Common myeloid progenitor, CD34-positive (primary cell): ENCODE measurements around the gene THAP10.

ENCODE experiments used
- CTCF ChIA-PET: fragments of 350-600 bp; sonication (Branson Sonifier 250); formaldehyde crosslinking; loops from one replicate; lab custom pipeline; 2021; ENCODE audit warnings: antibody characterized with exemption; lab: Charles Lee
- POLR2A ChIA-PET: fragments of 350-600 bp; sonication (Branson Sonifier 250); formaldehyde crosslinking; loops from one replicate; lab custom pipeline; 2021; ENCODE audit warnings: antibody characterized with exemption; lab: Charles Lee
- DNase-seq, 3 donors: peaks; one replicate each; pipeline versions ENCODE4 v3.0.0 to v3.0.0-alpha.2; 2013
- H3K27ac ChIP-seq, 2 experiments: 1 replicate in 1 of 2; 2 replicates in 1 of 2; pipeline ENCODE4 v1.7.0; 2013; ENCODE audit warnings: inconsistent platforms in 2 of 2, low read length in 2 of 2, mild to moderate bottlenecking in 2 of 2, low read depth in 1 of 2, moderate library complexity in 1 of 2; ENCODE audit not compliant: severe bottlenecking in 2 of 2, insufficient read depth in 1 of 2, poor library complexity in 1 of 2
- H3K27me3 ChIP-seq, 5 experiments: replicated peaks in 2 of 5; 1 replicate in 3 of 5; 2 replicates in 2 of 5; pipeline versions ENCODE4 v1.6.1 to v1.7.0; 2013; ENCODE audit warnings: low read length in 4 of 5, mild to moderate bottlenecking in 2 of 5, moderate library complexity in 2 of 5, inconsistent platforms in 1 of 5; ENCODE audit not compliant: insufficient read depth in 5 of 5, control insufficient read depth in 4 of 5
- H3K36me3 ChIP-seq, 4 experiments: 1 replicate in 2 of 4; 2 replicates in 2 of 4; pipeline versions ENCODE4 v1.6.1 to v1.7.0; 2013; ENCODE audit warnings: low read length in 3 of 4, control low read depth in 1 of 4, mild to moderate bottlenecking in 1 of 4; ENCODE audit not compliant: control insufficient read depth in 4 of 4, insufficient read depth in 4 of 4
- H3K4me1 ChIP-seq, 4 experiments: 1 replicate in 3 of 4; 2 replicates in 1 of 4; pipeline versions ENCODE4 v1.6.1 to v1.7.1; 2013; ENCODE audit warnings: low read length in 3 of 4, mild to moderate bottlenecking in 3 of 4, control low read depth in 1 of 4, inconsistent platforms in 1 of 4, moderate library complexity in 1 of 4; ENCODE audit not compliant: control insufficient read depth in 4 of 4, insufficient read depth in 4 of 4; ENCODE audit errors: control extremely low read depth in 1 of 4
- H3K4me3 ChIP-seq, 7 experiments: 1 replicate in 4 of 7; 2 replicates in 3 of 7; pipeline versions ENCODE4 v1.5.1 to v1.7.0; 2013; ENCODE audit warnings: mild to moderate bottlenecking in 7 of 7, low read length in 6 of 7, moderate library complexity in 6 of 7, inconsistent platforms in 2 of 7, low read depth in 2 of 7, control low read depth in 1 of 7; ENCODE audit not compliant: insufficient read depth in 4 of 7, control insufficient read depth in 1 of 7; ENCODE audit errors: extremely low read depth in 1 of 7
- H3K9me3 ChIP-seq, 5 experiments: 1 replicate in 4 of 5; 2 replicates in 1 of 5; pipeline versions ENCODE4 v1.6.1 to v1.7.1; 2013; ENCODE audit warnings: low read length in 4 of 5, mild to moderate bottlenecking in 2 of 5, inconsistent platforms in 1 of 5, low read depth in 1 of 5, moderate library complexity in 1 of 5; ENCODE audit not compliant: control insufficient read depth in 4 of 5, insufficient read depth in 2 of 5; ENCODE audit errors: control extremely low read depth in 1 of 5
- WGBS: methylation state at CpG from one replicate; pipeline ENCODE4 v1.1.5; 2013; ENCODE audit not compliant: insufficient coverage; 5-methylcytosine and 5-hydroxymethylcytosine counted together

Gene THAP10

GRCh38 chr15:70853973-70854665 is 38.1 kb downstream of the THAP10 start, which contains the start of gene LARP6:
TSS of gene LARP6 (minus strand) at chr15:70854157. CDS start at chr15:70854088, 69 bp downstream.
- H3K27me3 ChIP-seq: peaks cover 6 to 62% (median 36%) of the 10 kb centered on the region in 5 experiments
- CTCF ChIA-PET: no interaction called here
- peak in 2 of 3 donors; percentile 50 to 63 for DNase-seq
- POLR2A ChIA-PET: no interaction called here
- peak within 1 kb of the TSS; percentile 38 to 76 (median 57) for H3K4me3 ChIP-seq
- no peak within 1 kb of the TSS for H3K27ac ChIP-seq
- no peaks in the 10 kb centered on the region for H3K36me3 ChIP-seq
- no peaks in the 10 kb centered on the region for H3K9me3 ChIP-seq
- peaks cover 0 to 12% (median 10%) of the 10 kb centered on the region in 4 experiments for H3K4me1 ChIP-seq
- under 1% methylated on average over 56 of the region's 78 CpGs for WGBS

- Histone ChIP-seq H3K36me3 (no peaks in the 10 kb centered on the region), H3K27me3 (peaks cover 6 to 62% (median 36%) of the 10 kb centered on the region in 5 experiments), H3K27ac (no peak overlapping the region), H3K4me3 (peak overlapping the region; percentile 38 to 76 (median 57)), H3K4me1 (peaks cover 0 to 12% (median 10%) of the 10 kb centered on the region in 4 experiments), H3K9me3 (no peaks in the 10 kb centered on the region)
- WGBS: 10% methylated on average over 49 of the region's 54 CpGs
- peak in 1 of 3 donors; percentile 42 for DNase-seq
- ChIA-PET POLR2A (no interaction called here), CTCF (interaction anchor here (0.7 to 1.3 kb wide), 2 partner anchors 16 to 29 kb away, joined by 3 to 5 read pairs; no protein-coding TSS in a partner anchor)
These were observed 38.8 kb downstream of the THAP10 start for GRCh38 chr15:70853318-70853972.

GRCh38 chr15:70852501-70853317 is 39.5 kb downstream of the THAP10 start:
- WGBS: 98% methylated on average over 7 of the region's 11 CpGs

GRCh38 chr15:70851889-70852288 is 40.3 kb downstream of the THAP10 start:
- Histone ChIP-seq H3K9me3 (no peaks in the 10 kb centered on the region), H3K27ac (no peak overlapping the region), H3K27me3 (peaks cover 3 to 54% (median 35%) of the 10 kb centered on the region in 5 experiments), H3K4me1 (peaks cover 0 to 12% (median 10%) of the 10 kb centered on the region in 4 experiments), H3K4me3 (no peak overlapping the region), H3K36me3 (no peaks in the 10 kb centered on the region)
- ChIA-PET POLR2A (no interaction called here), CTCF (interaction anchor here (0.9 to 1.3 kb wide), 2 partner anchors 9 to 27 kb away, joined by 4 to 5 read pairs; no protein-coding TSS in a partner anchor)
- no peak for DNase-seq
- WGBS: 100% methylated on average over 6 of the region's 6 CpGs

More at GRCh38 chr15:70852501-70853317, 39.5 kb downstream of the THAP10 start:
- Histone ChIP-seq H3K4me3 (no peak overlapping the region), H3K36me3 (no peaks in the 10 kb centered on the region), H3K27ac (no peak overlapping the region), H3K27me3 (peaks cover 3 to 60% (median 37%) of the 10 kb centered on the region in 5 experiments), H3K4me1 (peaks cover 0 to 12% (median 10%) of the 10 kb centered on the region in 4 experiments), H3K9me3 (no peaks in the 10 kb centered on the region)
- ChIA-PET POLR2A (no interaction called here), CTCF (interaction anchor here (0.7 to 1.3 kb wide), 3 partner anchors 10 to 28 kb away, joined by 3 to 5 read pairs (median 4); no protein-coding TSS in a partner anchor)
- no peak for DNase-seq

GRCh38 chr15:70845602-70846360 is 46.5 kb downstream of the THAP10 start:
- Histone ChIP-seq H3K9me3 (no peaks in the 10 kb centered on the region), H3K4me3 (no peak overlapping the region), H3K36me3 (no peaks in the 10 kb centered on the region), H3K27ac (no peak overlapping the region), H3K27me3 (peaks cover 0 to 18% (median 11%) of the 10 kb centered on the region in 5 experiments), H3K4me1 (no peaks in the 10 kb centered on the region)
- DNase-seq: no peak
- WGBS: 100% methylated on average over 2 of the region's 6 CpGs
- ChIA-PET POLR2A (no interaction called here), CTCF (interaction anchor here (1.3 to 1.5 kb wide), 2 partner anchors 10 to 21 kb away, joined by 4 read pairs; no protein-coding TSS in a partner anchor)

- ChIA-PET CTCF (no interaction called here), POLR2A (no interaction called here)
These were observed 54.8 kb downstream of the THAP10 start for GRCh38 chr15:70837476-70837875.

More at GRCh38 chr15:70837476-70837875, 54.8 kb downstream of the THAP10 start:
- Histone ChIP-seq H3K9me3 (no peaks in the 10 kb centered on the region), H3K27ac (no peak overlapping the region), H3K4me3 (no peak overlapping the region), H3K36me3 (no peaks in the 10 kb centered on the region), H3K27me3 (peaks cover 0 to under 1% (median 0%) of the 10 kb centered on the region in 5 experiments), H3K4me1 (no peaks in the 10 kb centered on the region)
- 80% methylated on average over 1 of the region's 2 CpGs for WGBS
- DNase-seq: no peak
